HG03565 (cell line): ENCODE data around the gene TSPAN7.

Experiments used
- ATAC-seq: cut with Tn5 transposase; IDR thresholded peaks from one replicate; pipeline ENCODE4 v1.9.1; 2021; ENCODE audit warnings: mild to moderate bottlenecking, moderate library complexity; ENCODE audit not compliant: unreplicated experiment

The TSPAN7 gene

GRCh38 chrX:38561126-38561868 is at the start of gene TSPAN7:
TSS of gene TSPAN7 (plus strand) at chrX:38561542. CDS start at chrX:38561547, 5 bp downstream.
- peak; percentile 79 for ATAC-seq

DNA sequence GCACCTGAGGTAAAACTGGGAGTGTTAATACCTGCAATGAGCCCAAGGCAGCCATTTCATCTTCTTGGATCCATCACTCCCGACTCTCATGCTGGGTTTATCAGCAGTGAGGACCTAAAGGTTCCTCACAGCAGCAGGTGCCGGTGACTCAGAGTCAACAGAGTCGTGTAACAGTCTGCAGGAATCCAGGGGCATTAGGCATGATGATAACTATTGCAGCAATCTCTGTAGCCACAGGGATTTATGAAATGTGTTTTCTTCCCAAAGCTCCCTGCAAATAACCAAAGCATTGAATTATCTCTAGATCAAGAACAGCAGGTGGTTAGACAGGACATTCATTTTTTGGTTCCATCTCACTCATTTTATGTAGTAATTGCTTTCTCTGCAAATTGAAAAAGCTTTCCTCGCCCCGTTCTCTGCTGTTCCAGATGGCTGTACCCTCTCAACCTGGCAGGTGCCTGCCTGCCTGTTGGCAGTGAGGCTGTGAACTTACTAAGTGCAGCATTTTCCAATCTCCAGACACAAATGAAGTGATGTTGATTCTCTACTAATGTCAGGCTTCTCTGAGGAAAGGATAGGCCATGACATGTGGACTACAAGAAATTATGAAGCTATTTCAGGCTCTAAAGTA is 48.1 kb upstream of the TSPAN7 start:
- no peak for ATAC-seq

GRCh38 chrX:38514016-38514854 is 47.1 kb upstream of the TSPAN7 start:
- no peak for ATAC-seq

DNA sequence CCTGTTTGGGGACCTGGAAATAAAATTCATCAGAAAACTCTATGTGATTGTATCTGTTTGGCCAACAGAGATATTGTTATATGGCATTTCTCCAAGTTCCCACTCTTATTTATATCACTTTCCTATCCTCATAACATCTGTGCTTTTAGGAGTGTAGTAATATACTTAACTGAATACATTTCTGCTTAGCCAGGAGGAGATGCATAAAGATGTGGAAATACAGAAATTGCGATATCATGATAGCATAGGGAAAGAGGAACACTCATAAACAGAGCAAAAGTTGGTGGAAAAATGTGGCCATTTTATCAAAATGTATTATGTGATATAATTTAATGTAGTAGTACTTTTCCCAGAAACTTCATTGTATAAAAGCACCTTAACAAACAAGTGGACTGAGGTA is 46.1 kb upstream of the TSPAN7 start:
- ATAC-seq, result no peak

GRCh38 chrX:38516196-38516774 is 45.1 kb upstream of the TSPAN7 start:
- no peak for ATAC-seq

DNA sequence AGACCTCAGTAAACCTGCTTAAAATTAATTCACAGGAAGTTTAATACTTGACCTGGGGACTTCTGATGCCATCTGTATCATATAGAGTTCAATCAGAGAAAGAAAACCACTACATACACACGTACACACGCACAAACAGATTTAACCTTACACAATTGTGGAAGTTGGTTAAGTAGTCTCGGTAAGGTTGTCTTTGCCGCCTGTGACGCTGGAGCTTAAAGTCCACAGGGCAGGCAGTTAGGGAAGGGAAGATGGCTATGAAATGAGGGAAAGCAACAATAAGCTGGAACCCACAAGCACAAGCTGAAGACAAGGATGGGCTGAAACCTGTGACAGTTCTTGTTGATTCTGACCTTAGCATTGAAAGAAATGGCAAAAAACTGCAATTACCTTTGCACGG is 41.7 kb upstream of the TSPAN7 start:
- no peak for ATAC-seq

- ATAC-seq, result no peak
Measured at GRCh38 chrX:38538134-38538533, 23.2 kb upstream of the TSPAN7 start.

DNA sequence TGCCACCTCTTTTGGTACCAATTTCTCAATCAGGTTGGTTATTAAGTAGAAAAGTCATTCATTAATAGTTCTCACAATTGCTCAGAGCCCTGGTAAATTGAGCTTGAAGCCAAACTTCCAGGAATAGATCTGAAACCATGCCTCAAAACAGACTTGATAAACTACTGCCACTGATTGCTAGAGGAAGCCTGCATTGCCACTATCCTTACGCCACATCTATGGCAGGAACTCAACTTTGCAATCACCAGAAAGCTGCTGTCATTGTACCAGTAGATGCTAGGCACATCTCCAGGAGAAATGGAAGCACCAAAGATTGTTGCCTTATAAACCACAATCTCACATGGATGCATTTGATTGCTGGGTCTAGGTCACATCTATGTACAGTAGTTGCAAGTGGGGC is 21.6 kb upstream of the TSPAN7 start:
- ATAC-seq, result no peak

GRCh38 chrX:38548508-38548907 is 12.8 kb upstream of the TSPAN7 start:
- no peak for ATAC-seq

GRCh38 chrX:38552721-38553120 is 8.6 kb upstream of the TSPAN7 start:
- no peak for ATAC-seq

GRCh38 chrX:38558686-38559085 is 2.7 kb upstream of the TSPAN7 start:
- ATAC-seq, result no peak

DNA sequence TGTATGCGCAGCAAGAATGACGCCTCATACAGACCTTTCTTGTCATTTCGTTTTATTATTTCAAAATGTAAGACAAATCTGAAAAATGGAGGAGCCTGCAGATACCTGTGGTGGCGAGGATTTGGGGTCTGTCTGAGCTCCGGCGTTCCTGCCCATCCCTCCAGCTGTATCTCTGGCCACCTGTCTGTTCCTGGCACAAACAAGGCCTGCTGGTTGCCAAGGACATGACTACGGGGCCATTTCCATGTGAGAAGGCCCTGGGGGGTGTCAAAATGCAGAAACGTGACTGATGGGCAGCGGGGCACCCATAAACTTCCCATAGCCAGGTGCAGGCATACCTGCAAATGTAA is 591 bp upstream of the TSPAN7 start:
- no peak for ATAC-seq

DNA sequence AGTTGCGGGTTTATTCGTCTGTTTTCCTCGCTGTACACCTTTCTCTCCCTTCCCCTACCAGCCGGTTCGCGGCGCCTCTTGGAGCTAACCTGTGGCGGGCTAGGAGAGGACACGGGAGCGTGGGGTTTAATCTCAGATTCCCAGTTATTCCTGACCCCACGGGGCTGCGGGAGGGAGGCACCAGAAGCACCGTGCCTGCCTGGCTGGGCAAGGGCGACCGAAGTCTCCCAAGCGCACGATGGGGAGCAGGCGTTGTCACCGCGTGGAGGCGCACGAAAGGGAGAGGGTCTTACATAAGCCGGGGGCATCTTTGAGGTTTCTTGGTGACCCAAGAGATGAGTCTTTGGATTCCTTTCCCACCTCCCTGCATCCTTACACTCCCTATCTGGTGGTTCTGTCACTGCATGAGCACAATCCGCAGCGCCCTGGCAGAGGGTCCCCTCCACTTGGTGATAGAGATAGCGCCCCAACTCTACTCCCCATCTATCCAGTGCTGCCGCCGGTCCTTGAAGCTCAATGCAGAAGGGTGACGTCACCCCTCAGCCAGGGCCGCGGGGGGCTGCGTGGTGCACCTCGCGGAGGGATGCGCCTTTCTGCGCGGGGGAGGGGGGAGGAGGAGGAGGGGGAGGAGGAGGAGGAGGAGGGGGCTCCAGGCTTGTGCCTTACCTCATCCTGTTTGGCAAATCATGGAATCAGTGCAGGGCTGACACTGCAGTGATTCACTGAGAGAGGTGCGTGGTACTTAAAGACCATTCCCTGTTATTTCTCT is 793 bp downstream of the TSPAN7 start:
- ATAC-seq, result no peak

GRCh38 chrX:38563030-38563429 is 1.7 kb downstream of the TSPAN7 start:
- no peak for ATAC-seq

DNA sequence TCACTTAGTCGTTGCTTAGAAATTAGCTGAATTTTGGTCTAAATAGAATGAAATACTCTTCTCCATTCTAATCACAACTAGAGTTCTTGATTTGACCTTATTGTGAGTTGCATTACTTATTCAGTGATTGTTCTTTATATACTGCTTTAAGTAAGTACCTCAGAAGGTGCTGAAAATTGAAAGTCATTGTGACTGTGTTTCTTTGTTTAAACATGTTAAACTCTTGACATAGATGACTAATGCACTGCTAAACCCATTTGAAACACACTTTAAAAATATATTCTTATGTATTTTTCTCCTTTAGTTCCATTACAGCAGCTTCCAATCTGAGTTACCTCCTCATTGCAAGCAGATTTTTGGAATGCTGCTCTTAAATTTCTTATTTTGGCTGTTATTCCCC is 9.1 kb downstream of the TSPAN7 start:
- no peak for ATAC-seq

DNA sequence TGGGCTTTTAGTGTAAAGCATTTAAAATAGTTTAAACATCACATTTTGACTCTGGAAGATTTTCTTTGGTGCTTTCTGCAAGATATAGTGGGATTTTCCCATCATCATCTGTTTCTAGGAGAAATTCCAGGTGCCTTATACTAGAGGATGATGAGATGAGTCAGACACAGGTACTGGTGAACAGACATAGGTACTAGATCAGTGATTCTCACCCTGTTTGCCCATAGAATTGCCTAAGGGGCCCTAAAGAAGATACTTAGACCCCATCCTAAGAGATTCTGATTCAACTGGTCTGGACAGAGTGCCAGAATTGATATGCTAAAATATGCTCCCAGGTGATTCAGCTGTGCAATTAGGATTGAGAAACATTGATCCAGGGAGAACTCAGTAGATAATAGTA is 9.7 kb downstream of the TSPAN7 start:
- ATAC-seq, result no peak

DNA sequence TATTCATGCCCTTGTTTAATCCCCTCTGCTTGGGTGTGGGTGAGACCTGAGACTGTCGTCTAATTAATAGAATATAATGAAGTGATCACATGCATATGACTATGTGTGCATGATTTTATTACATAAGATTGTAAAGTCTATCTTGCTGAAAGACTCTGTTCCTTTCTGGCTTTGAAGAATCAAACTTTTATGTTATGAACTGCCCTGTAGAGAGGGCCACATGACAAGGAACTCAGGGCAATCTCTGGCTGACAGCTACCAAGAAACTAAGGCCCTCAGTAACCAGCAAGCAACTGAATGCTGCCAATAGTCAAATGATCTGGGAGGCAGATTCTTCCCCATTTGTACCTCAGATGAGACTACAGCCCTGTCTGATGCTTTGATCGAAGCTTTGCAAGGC is 13.5 kb downstream of the TSPAN7 start:
- ATAC-seq, result no peak

- no peak for ATAC-seq
Measured at GRCh38 chrX:38575888-38576287, 14.5 kb downstream of the TSPAN7 start.

DNA sequence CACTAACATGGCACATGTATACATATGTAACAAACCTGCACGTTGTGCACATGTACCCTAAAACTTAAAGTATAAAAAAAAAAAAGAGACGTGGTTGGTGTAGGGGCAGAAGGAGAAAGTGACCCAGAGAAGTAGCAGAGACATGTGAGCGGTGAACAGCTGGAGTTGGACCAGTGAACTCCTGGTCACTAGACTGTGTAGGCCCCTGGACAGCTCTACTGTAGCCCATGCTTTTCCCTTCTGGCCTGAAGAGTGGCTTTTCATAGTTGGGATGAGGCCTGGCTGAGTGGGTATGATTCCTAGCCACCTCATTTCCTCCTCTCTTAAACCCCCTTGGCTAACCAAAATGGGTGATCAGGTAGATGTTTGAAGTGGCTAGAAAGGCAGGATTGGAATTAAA is 16.4 kb downstream of the TSPAN7 start:
- ATAC-seq, result no peak

GRCh38 chrX:38578167-38578566 is 16.8 kb downstream of the TSPAN7 start:
- ATAC-seq, result no peak

- no peak for ATAC-seq
Measured at GRCh38 chrX:38583181-38583580, 21.8 kb downstream of the TSPAN7 start.
